Fibroblast of skin of scalp (primary cell): Measurements from ENCODE around the gene MORF4L2.

Experiments used
- DNase-seq: peaks from one replicate; pipeline ENCODE4 v3.0.0-alpha.2; 2013

The MORF4L2 gene

GRCh38 chrX:103631145-103631544 is 55.4 kb downstream of the MORF4L2 start:
- DNase-seq = no peak

- DNase-seq = no peak
Measured at GRCh38 chrX:103630171-103630511, 56.4 kb downstream of the MORF4L2 start.

DNA sequence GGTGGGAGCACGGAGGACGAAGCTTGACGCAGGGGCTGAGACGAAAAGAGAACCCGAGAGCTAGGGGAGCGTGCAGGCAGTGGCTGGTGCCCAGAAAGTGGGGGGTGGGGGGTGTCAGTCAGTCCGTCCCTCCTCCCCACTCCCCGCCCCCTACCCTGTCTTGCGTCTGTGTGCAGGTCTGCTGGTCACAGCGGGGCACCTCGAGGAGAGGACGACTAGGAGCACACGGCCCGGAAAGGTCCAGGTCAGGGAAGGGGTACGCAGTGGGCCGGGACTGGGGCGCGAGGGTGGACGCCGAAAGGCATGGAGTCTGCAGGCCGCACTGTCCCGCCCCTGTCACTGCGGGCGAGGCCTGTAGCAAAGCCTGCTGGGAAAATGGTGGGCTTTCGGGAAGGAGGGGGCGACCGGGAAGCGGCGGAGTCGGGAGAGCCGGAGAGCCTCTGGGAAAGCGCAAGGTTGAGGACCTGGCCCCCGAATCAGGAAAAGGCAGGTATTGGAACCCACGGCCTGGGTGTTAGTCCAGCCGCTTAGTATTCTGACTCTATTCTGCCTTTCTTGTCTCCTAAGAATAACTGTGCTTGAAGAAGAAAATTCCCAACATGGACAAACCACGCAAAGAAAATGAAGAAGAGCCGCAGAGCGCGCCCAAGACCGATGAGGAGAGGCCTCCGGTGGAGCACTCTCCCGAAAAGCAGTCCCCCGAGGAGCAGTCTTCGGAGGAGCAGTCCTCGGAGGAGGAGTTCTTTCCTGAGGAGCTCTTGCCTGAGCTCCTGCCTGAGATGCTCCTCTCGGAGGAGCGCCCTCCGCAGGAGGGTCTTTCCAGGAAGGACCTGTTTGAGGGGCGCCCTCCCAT is 57.0 kb downstream of the MORF4L2 start:
- peak; percentile 78 for DNase-seq

DNA sequence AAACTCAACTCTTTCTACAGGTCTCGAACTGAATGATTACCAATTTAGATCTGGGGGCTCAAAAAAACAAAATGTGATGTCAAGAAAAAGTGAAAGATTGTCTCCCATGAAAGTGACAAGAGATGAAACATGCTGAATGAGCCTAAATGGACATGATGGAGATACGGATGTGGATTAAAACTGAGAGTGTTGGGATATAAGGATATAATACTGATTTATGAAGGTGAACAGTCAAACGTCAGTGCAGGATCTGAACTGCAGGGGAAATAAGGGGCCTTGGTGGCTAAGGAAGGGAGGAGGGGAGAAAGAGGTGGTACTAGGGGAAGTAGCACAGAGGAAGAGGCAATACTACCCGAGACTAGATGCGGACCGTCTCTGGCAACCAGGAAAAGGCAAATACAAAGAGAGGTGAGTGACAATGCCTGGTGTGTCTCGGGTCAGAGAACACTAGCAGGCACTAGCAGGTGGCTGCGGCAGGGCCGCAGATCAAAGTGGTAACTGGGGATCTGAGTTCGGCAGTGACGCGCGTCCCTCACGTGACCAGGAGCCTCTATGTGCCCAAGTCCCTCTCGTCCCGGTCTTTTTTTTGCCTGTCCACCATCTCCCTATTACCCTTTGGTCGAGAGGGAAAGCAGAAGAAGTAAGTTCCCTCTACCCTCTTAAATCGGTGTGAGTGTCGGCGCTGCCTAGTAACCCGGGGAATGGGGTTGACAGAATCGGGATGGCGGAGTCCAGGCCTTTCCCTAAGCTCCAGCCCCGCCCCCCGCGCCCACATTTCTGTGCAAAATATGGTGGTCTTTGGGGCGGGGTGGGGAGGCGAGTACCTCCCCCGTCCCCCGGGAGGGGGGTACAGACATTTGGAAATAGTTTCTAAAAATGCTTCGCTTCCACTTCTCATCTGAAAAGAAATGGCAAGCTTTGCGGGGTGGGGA is 57.8 kb downstream of the MORF4L2 start, which contains the start of gene TCEAL1:
TCEAL1 (plus strand) TSS at position 590 of the 932 bp plus-strand sequence. CDS start 942 bp downstream, outside the sequence.
- no peak for DNase-seq

GRCh38 chrX:103626855-103627254 is 59.6 kb downstream of the MORF4L2 start:
- no peak for DNase-seq
